ENCODE measurements around the gene SERTAD3. TPM values are rescaled to one million over a fixed set of nuclear protein-coding genes. Genes with fewer than 3 reads are reported as not detected.

SERTAD3 gene
- total RNA-seq, 1 donor from 2014 or later, result 30.7 TPM

DNA sequence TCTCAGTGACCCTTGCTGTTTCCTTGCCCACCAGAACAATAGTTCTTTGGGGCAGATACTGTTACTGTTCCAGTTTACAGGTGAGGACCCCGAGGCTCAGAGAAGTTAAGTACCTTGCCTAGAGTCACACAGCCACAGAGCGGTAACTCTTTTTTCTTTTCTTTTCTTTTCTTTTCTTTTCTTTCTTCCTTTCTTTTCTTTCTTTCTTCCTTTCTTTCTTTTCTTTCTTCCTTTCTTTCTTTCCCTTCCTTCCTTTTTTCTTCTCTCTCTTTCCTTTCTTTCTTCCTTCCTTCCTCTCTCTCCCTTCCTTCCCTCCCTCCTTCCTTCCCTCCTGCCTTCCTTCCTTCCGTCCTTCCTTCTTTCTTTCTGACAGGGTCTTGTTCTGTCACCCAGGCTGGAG lies 26.1 kb downstream of the SERTAD3 start:
- Histone ChIP-seq H3K27ac (peak overlapping the region; percentile 78), H3K4me1 (peaks cover 62% of the 10 kb centered on the region), H3K27me3 (ENCODE audit: low read depth) (no peaks in the 10 kb centered on the region), H3K36me3 (peaks cover 10% of the 10 kb centered on the region), H3K9me3 (no peaks in the 10 kb centered on the region), H3K4me3 (peak overlapping the region; percentile 6)
- ATAC-seq (no peak), DNase-seq (no peak)
- intact Hi-C loops (cut with DNase I), result no loop called here
- TF ChIP-seq CTCF (IDR thresholded peaks at IDR 0.05), result no peak

GRCh38 chr19:40417643-40417981 lies 26.5 kb downstream of the SERTAD3 start:
- ATAC-seq (no peak), DNase-seq (no peak)
- intact Hi-C loops (cut with DNase I), result no loop called here
- peak overlapping the region; percentile 78 for H3K27ac ChIP-seq
- peaks cover 6% of the 10 kb centered on the region for H3K36me3 ChIP-seq
- TF ChIP-seq CTCF (IDR thresholded peaks at IDR 0.05), result no peak
- H3K4me3 ChIP-seq, result peak overlapping the region; percentile 6
- no peaks in the 10 kb centered on the region for H3K27me3 ChIP-seq (ENCODE audit: low read depth)
- peaks cover 58% of the 10 kb centered on the region for H3K4me1 ChIP-seq
- no peaks in the 10 kb centered on the region for H3K9me3 ChIP-seq

- Histone ChIP-seq H3K4me3 (peak overlapping the region; percentile 21), H3K36me3 (peaks cover under 1% of the 10 kb centered on the region), H3K27ac (peak overlapping the region; percentile 78), H3K9me3 (no peaks in the 10 kb centered on the region), H3K4me1 (peaks cover 52% of the 10 kb centered on the region), H3K27me3 (ENCODE audit: low read depth) (no peaks in the 10 kb centered on the region)
- no peak for TF ChIP-seq CTCF (IDR thresholded peaks at IDR 0.05)
- no peak for ATAC-seq
- peak; percentile 63 for DNase-seq
- intact Hi-C loops (cut with DNase I), result no loop called here
Measured at GRCh38 chr19:40416918-40417642, 27.1 kb downstream of the SERTAD3 start.

DNA sequence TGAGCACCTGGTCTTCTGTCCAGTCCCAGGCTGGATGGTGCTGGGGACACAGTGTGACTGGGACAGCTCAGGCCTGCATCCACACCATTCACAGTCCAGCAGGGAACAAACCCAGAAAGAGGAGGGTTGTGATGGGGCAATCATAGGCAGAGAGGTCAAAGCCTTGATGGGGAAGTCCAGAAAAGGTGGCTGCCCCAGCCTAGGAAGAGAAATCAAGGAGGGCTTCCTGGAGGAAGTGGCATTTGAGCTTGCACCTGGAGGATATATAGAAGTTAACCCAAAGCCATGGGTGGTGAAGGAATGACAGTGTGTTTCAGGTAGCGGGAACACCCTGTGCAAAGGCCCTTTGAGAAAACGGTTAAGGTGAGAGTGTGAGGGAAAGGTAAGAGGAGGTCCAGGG lies 28.4 kb downstream of the SERTAD3 start:
- H3K4me1 ChIP-seq, result peaks cover 54% of the 10 kb centered on the region
- intact Hi-C loops (cut with DNase I), result no loop called here
- H3K4me3 ChIP-seq, result no peak overlapping the region
- H3K36me3 ChIP-seq, result no peaks in the 10 kb centered on the region
- H3K27ac ChIP-seq, result peak overlapping the region; percentile 21
- no peak for DNase-seq
- no peaks in the 10 kb centered on the region for H3K9me3 ChIP-seq
- no peak for ATAC-seq
- H3K27me3 ChIP-seq (ENCODE audit: low read depth), result no peaks in the 10 kb centered on the region
- TF ChIP-seq CTCF (IDR thresholded peaks at IDR 0.05), result no peak

DNA sequence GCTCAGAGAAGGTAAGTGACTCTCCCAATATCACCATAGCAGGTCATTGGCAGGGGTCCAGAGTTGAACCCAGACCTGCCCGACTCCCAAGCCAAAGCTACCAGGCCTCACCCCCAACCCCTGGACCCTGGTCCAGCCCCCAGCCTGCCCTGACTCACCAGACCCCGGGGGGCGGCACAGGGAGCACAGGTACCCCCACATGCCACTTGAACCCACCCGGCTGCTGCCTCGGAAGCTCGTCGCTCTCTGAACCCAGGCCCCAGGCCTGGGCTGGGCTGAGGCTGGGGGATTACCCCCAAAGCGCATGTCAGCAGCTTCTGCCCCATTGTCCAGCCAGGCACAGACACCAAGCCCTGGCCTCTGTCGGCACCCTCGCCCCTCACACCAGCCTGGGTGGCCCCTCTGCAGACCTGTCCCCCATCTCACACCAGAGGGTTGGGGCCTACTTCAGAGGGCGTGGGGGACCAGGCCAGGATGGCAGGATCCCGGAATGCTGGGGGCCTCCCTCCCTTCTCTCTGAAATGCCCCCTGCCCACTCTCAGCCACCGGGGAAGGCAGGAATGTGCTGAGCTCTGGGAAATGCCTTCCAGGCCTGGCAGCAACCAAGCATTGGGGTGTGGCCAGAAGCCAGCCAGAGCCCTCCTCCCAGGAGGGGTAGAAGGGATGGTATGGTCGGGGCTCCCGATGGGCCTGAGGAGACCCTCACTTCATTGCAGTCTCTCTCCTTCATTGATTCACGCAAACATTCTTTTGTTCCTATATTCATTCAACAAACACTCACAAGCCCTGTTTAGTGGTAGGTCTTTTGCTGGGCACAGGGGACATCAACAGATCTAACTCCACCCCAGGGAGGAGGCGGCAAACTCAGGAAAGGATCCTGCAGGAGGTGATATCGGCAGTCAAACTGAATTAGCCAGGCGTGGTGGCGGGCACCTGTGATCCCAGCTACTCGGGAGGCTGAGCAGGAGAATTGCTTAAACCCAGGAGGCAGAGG lies 29.3 kb downstream of the SERTAD3 start:
- H3K27ac ChIP-seq, result peak overlapping the region; percentile 21
- DNase-seq, result no peak
- no peak for TF ChIP-seq CTCF (IDR thresholded peaks at IDR 0.05)

More for the DNA sequence above, 29.3 kb downstream of the SERTAD3 start:
- Histone ChIP-seq H3K4me3 (no peak overlapping the region), H3K4me1 (peaks cover 50% of the 10 kb centered on the region), H3K27me3 (ENCODE audit: low read depth) (no peaks in the 10 kb centered on the region), H3K36me3 (no peaks in the 10 kb centered on the region), H3K9me3 (no peaks in the 10 kb centered on the region)
- intact Hi-C loops (cut with DNase I), result no loop called here
- ATAC-seq, result no peak

Measured in lower lobe of right lung (tissue), 2 donors.